ENCODE data around the gene AARSD1. TPM values are rescaled to one million over a fixed set of nuclear protein-coding genes. Genes with fewer than 3 reads are reported as not detected.
"Not testable (repeated sequence)": the region's sequence is repeated elsewhere in the genome, so short reads cannot be mapped to it uniquely, and the experiment has no call there.

AARSD1 gene
- total RNA-seq, 1 donor from 2014 or later, result 23.0 TPM

DNA sequence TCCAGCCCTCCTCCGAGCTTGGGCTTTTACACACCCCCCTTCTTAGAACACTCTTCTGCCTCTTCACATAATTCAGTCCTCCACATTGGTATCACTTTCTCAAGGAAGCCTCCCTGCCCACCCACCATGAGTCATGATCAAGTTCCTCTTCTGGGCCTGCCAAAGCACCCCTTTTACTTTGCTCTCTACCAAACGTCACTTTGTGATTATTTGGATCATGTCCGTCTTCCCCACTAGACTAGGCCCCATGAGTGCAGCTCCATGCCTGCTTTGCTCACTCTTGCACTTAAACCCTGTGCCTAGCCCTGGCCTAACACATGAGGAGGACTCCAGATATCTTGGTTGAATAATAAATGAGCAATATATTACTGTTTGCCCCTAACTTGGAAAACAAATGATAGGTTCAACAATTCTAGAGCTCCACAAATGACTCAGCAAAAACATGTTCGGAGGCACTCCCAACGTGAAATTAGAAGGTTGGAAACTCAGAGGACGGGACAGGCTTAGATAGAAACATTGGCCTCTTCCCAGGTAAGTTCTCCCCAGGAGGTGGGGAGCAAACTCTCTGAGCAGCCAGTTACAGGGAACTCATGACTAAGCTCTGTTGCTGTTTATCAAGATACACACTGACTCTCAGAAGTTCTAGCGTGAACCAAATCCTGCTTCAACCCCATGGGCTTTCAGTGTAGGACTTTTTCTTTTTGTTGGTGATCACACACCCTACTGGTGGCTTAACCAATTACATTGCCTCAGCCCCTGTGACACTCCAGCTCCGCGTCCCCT is 35.3 kb downstream of the AARSD1 start:
- peak; percentile 76 for DNase-seq (ENCODE audit: low read depth)
- TF ChIP-seq, protein P1, sequence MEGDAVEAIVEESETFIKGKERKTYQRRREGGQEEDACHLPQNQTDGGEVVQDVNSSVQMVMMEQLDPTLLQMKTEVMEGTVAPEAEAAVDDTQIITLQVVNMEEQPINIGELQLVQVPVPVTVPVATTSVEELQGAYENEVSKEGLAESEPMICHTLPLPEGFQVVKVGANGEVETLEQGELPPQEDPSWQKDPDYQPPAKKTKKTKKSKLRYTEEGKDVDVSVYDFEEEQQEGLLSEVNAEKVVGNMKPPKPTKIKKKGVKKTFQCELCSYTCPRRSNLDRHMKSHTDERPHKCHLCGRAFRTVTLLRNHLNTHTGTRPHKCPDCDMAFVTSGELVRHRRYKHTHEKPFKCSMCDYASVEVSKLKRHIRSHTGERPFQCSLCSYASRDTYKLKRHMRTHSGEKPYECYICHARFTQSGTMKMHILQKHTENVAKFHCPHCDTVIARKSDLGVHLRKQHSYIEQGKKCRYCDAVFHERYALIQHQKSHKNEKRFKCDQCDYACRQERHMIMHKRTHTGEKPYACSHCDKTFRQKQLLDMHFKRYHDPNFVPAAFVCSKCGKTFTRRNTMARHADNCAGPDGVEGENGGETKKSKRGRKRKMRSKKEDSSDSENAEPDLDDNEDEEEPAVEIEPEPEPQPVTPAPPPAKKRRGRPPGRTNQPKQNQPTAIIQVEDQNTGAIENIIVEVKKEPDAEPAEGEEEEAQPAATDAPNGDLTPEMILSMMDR (conservative IDR thresholded peaks at IDR 0.05; ENCODE audit: low read depth, low read length), result peak; percentile 75
- H3K4me3 ChIP-seq (ENCODE audit: low read depth, low read length), result no peak overlapping the region

DNA sequence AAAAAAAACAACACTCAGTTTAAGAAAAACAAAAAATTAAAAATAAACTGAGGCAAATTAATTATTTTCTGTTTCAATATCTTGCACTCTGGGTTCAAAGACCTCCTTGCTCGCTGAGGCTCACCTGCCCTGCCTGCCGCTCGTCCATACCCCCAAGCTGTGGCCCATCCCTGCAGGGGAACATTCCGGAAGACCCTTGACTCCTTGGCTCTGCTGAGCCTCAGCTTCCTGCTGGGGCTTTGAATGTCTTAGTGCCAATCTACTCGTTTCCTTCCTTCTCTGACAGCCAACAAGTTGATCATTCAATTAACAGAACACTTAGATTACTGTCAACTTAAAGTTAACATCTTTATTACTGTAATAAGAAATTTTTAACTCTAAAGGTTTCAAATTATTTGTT is 39.4 kb downstream of the AARSD1 start:
- TF ChIP-seq, protein P1 (conservative IDR thresholded peaks at IDR 0.05; ENCODE audit: low read depth, low read length), result no peak
- DNase-seq (ENCODE audit: low read depth), result no peak
- no peak overlapping the region for H3K4me3 ChIP-seq (ENCODE audit: low read depth, low read length)

GRCh38 chr17:42923472-42923871 is 40.8 kb downstream of the AARSD1 start:
- not testable (repeated sequence) for DNase-seq (ENCODE audit: low read depth)

DNA sequence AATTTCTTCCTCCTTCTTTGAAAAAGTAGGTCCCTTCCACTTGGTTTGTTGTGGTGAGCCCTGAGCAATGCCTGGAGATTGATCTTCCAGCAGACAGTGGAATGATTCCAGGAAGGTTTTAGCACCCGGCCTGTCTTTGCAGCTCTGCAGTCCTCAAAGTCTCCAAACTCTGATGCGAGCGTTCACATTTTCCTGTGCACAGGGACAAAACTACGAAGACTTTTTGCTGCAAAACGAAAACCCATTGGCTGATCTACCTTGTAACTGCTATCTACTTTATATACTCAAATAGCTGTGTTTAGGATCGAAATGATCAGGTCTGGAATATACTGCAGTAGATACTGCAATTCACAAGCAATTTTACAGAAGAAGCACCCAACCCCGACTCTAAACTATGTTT is 42.0 kb downstream of the AARSD1 start:
- DNase-seq (ENCODE audit: low read depth), result no peak
- H3K4me3 ChIP-seq (ENCODE audit: low read depth, low read length), result no peak overlapping the region
- TF ChIP-seq, protein P1 (conservative IDR thresholded peaks at IDR 0.05; ENCODE audit: low read depth, low read length), result no peak

More at GRCh38 chr17:42923472-42923871, 40.8 kb downstream of the AARSD1 start:
- not testable (repeated sequence) for H3K4me3 ChIP-seq (ENCODE audit: low read depth, low read length)

DNA sequence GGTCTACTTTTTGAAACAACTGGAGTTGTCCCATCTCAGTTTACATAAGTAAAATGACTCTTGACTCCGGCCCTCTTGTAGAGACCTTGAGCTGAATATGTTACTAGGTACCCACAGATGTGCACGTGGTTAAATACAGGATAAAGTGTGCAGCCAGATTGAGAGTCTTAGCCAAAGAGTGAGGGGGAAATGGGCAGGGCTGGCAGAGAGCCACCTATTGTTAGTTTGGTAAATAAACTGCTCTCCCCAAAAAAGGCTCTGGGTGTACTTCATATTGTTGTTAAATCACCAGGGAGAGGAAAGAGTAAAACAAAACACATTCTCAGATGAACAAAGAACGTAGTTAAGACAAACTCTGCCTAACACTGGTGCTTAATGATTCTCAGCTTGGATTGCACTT is 43.3 kb downstream of the AARSD1 start:
- no peak overlapping the region for H3K4me3 ChIP-seq (ENCODE audit: low read depth, low read length)
- DNase-seq (ENCODE audit: low read depth), result no peak
- TF ChIP-seq, protein P1 (conservative IDR thresholded peaks at IDR 0.05; ENCODE audit: low read depth, low read length), result no peak

DNA sequence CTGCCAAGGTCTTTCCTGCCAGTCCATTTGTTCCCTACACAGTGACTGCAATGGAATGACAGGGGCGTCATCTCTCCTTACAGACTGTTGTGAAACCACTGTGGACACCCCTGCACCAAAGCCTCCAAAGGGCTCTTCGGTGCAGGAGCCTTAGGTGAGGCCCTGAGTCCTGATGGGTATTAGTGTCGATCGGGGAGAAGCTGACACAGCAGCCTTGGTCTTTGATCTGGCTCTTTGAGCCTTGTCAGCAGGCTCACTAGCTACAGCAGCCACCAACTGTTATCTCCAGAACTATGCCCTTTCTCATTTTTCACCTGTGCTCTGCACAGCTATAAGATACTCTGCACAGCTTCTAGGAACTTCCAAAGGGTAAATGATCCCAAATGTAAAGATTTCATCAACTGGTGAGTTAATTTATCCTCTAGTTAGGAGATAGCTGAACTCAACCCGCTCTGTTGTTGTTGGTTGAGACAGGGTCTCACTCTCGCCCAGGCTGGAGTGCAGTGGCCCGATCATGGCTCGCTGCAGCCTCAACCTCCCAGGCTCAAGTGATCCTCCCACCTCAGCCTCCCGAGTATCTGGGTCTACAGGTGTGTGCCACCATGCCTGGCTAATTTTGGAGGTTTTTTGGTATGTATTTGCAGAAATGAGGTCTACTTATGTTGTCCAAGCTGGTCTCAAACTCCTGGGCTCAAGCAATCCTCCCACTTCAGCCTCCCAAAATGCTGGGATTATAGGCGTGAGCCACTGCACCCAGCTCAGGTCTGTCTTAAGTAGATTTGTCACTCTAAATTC is 44.0 kb downstream of the AARSD1 start:
- no peak overlapping the region for H3K4me3 ChIP-seq (ENCODE audit: low read depth, low read length)
- no peak for DNase-seq (ENCODE audit: low read depth)
- TF ChIP-seq, protein P1 (conservative IDR thresholded peaks at IDR 0.05; ENCODE audit: low read depth, low read length), result no peak

DNA sequence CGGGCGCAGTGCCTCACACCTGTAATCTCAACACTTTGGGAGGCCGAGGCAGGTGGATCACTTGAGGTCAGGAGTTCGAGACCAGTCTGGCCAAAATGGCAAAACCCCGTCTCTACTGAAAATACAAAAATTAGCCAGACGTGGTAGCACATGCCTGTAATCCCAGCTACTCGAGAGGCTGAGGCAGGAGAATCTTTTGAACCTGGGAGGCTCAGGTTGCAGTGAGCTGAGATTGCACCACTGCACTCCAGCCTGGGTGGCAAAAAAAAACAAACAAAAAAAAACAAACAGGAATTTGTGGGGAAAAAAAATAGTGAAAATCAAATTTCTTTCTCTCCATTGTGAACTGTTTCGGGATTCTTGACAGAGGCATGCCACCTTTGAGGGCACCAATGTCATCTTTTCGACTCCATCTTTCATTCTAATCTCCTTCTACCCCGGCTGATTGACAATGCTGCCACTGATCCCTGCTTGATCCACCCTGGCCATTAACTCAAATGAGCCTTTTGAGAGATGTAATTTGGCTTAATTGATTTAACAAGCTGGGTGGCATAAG is 44.7 kb downstream of the AARSD1 start:
- DNase-seq (ENCODE audit: low read depth); H3K4me3 ChIP-seq (ENCODE audit: low read depth, low read length): not testable (repeated sequence)

Measured in epithelial cell of proximal tubule (primary cell).